Anterior cingulate cortex (tissue), 58 donors: Measurements from ENCODE around the gene PBXIP1.
"Not testable (repeated sequence)": the region's sequence is repeated elsewhere in the genome, so short reads cannot be mapped to it uniquely, and the experiment has no call there.

Source experiments
- DNase-seq, 58 donors: peaks; one replicate each; lab custom pipeline; 2025; lab: John Stamatoyannopoulos, UW

The PBXIP1 gene

DNA sequence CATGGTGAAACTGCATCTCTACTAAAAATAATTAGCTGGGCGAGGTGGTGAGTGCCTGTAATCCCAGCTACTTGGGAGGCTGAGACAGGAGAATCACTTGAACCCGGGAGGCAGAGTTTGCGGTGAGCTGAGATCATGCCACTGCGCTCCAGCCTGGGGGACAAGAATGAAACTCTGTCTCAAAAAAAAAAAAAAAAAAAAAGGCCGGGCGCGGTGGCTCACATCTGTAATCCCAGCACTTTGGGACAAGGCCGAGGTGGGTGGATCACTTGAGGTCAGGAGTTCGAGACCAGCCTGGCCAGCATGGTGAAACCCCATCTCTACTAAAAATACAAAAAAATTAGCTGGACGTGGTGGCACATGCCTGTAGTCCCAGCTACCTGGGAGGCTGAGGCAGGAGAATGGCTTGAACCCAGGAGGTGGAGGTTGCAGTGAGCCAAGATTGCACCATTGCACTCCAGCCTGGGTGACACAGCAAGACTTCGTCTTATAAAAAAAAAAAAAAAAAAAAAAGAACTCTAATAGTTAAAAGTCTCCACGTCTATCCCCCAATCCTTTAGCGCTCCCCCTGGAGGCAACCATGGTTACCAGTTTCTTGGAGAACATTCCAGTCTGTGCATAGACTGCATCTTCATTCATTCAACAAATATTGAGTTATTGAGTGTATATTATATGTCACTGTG lies 39.5 kb upstream of the PBXIP1 start:
- DNase-seq = peak in 7 of 58 donors; percentile 7 to 29 (median 16)

DNA sequence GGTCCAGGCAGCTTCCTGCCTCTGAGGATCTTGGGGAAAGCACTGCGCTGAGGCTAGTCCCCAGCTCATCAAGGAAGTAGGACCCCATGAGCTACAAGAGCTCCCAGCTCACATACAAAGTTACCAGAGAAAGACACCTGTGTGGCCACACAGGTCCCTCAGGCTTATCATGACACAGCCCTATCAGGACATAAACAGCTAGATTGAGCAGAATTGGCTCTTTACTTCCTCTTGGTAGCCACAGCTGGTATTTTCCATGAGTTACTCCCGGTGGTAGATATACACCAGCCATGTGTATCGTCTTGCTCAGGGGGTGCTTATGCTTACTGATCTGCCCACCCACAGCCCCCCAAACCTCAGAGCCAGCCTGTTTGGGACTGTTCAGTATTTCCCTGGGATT lies 38.7 kb upstream of the PBXIP1 start:
- DNase-seq = no peak

DNA sequence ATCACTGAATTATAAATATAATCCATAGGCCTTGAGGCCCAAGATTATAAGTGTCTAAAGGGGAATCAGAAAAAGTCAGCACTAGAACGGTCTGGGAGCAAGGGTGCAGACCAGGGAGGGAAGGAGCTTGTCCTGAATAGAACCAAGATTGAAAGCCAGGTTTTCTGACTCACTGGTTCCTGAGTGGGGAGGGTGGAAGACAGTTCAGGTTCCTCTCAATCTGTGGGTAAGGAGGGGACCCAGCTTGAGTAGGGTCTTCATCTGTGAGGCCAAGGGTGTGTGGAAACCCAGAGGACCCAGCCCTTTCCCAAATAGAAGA lies 38.3 kb upstream of the PBXIP1 start:
- DNase-seq = no peak

DNA sequence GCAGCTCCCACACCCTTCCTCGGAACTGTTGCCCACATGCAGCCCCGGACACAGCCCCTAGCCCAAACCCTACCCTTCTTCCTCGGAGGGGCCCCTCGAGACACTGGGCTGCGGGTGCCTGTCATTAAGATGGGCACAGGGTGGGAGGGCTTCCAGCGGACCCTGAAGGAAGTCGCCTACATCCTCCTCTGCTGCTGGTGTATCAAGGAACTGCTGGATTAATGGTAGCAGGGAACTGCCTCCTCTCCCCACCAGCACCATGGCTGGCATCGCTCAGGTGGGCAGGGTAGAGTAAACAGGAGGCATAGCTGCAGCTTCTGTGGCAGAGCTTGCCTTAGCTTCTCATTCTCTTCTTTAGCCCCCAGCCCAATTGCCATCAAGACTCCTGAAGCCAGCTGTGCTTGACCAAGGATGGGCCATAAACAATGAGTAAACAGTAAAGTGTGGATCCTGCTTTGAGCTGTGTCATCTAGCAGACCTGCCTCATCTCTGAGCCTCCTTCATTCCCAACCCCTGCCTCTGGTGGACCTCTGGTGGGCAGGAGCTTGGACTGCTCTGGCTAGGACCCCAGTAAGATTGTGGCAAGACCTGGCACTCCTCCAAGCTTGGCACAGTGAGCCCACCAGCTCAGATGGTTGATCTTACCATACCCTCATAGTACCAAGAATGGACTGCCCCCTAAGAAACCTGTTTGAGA lies 37.8 kb upstream of the PBXIP1 start, which contains the start of gene LENEP:
LENEP (plus strand) TSS at position 15 of the 697 bp plus-strand sequence; CDS start at position 37, 22 bp downstream.
- DNase-seq = no peak

DNA sequence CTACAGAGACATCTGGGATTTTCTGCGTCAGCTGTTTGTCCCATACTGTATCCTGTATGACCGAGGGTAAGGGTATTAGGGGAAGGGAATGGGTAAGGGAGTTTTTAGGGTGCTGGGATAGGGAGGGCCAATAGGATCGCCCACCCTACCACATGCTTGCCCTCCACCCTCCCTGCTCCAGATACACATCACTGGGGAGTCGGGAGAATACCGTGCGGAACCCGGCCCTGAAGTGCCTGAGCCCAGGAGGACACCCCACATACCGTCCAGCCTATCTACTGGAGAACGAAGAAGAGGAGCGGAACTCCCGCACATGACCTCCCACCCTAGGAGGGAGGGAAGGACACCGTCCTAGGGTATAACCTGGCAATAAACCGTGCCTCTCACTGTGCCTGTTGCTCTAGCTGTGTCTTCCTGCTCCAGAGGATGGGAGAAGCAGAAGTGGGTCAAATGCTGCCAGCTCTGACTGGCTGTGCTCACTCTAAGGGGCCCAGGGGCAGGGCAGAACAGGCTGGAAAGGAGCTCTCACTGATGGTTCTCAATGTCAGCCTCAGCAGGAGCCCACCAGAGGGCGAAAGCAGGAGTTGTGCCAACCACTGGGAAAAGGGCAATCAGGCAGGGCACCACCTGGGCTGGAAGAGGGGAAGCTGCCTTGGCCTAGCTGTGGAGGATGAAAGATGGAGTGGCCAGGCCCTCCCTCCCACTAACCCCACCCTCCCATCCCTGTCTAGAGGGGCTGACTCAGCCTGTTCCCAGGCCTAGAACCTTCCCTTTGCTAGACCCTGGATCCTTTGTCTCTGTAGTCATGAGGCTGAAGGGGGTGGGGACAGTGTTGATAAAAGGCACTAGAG lies 37.0 kb upstream of the PBXIP1 start:
- DNase-seq = no peak

DNA sequence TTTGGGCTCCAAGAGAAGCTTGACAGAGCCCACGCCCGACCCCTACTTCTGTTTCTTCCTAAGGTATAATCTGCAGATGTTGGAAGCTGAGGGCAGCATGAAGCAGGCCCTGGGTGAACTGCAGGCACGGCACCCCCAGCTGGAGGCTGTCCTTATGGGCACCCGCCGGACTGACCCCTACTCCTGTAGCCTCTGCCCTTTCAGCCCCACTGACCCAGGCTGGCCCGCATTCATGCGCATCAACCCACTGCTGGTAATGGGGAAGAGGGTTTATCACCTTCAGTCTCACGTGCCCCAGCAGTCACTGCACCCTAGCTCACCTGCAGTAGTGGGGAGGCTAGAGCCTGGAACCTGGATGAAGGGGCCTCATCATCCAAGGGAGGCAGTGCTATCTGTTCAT lies 34.4 kb upstream of the PBXIP1 start:
- DNase-seq = no peak

DNA sequence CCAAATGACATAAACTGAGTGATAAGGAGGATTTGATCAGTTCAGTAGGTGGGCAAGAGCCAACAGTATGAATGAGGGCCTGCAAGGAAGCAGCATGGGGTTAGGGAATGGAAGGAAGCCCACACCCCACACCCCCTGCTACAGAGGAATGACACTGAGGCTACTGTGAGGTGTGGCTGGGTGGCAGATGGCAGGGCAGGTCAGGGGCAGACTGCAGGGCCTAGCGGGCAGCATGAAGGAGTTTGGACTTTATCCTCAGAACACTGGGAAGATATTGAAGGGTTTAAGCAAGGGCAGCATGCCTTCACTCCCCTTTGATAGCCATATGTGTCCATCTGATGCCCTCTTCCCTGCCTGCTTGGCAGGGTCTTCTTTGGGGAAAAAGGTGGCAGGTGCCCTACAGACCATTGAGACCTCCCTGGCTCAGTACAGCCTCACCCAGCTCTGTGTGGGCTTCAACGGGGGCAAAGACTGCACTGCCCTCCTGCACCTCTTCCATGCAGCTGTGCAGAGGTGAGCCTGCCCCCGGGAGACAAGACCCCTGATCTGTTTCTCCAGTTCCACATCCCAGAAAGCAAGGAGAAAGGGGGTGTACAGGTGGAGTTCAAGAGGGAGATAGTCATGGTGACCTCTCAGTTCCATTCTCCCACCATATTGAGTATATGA lies 33.4 kb upstream of the PBXIP1 start:
- no peak for DNase-seq

DNA sequence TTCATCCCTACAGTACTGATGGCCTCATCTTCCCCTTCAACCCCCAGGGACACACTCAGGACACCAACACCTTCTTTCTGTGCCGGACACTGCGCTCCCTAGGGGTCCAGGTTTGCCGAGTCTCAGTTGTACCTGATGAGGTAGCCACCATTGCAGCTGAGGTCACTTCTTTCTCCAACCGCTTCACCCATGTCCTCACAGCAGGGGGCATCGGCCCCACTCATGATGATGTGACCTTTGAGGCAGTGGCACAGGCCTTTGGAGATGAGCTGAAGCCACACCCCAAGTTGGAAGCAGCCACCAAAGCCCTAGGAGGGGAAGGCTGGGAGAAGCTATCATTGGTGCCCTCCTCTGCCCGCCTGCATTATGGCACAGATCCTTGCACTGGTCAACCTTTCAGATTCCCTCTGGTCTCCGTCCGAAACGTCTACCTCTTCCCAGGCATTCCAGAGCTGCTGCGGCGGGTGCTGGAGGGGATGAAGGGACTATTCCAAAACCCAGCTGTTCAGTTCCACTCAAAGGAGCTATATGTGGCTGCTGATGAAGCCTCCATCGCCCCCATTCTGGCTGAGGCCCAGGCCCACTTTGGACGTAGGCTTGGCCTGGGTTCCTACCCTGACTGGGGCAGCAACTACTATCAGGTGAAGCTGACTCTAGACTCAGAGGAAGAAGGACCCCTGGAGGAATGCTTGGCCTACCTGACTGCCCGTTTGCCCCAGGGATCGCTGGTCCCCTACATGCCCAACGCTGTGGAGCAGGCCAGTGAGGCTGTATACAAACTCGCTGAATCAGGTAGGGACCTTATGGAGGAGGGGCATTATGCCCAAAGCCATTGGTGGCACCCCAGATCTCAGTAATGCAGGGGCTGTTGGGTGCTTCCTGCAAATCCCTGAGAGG lies 32.4 kb upstream of the PBXIP1 start:
- DNase-seq = no peak

DNA sequence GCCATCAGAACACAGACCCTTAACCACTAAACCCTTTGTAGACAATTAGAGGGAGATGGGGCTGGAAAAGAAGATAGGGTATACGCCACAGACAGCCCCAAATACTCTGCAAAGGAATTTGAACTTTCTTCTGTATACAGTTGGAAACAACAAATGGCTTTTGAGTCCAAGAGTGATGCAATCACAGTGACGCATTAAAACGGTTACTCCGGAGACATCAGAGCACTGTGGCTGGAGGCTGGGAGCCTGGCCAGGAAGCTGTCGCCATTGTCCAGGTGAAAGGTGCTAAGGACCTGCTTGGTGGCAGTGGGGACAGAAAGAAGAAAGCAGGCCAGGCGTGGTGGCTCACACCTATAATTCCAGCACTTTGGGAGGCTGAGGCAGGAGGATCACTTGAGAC lies 31.4 kb upstream of the PBXIP1 start:
- DNase-seq = no peak

DNA sequence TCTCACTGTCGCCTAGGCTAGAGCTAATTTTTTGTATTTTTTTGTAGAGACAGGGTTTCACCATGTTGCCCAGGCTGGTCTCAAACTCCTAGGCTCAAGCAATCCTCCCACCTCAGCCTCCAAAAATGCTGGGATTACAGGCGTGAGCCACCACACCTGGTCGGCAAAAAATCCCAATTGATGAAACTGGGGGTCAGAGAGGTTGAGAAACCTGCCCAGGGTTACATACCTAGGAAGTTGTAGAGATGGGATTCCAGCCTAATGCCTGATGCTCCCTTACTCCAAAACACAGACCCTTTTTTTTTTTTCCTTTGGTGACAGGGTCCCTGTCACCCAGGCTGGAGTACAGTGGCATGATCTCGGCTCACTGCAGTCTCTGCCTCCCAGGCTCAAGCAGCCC lies 30.8 kb upstream of the PBXIP1 start:
- not testable (repeated sequence) for DNase-seq

DNA sequence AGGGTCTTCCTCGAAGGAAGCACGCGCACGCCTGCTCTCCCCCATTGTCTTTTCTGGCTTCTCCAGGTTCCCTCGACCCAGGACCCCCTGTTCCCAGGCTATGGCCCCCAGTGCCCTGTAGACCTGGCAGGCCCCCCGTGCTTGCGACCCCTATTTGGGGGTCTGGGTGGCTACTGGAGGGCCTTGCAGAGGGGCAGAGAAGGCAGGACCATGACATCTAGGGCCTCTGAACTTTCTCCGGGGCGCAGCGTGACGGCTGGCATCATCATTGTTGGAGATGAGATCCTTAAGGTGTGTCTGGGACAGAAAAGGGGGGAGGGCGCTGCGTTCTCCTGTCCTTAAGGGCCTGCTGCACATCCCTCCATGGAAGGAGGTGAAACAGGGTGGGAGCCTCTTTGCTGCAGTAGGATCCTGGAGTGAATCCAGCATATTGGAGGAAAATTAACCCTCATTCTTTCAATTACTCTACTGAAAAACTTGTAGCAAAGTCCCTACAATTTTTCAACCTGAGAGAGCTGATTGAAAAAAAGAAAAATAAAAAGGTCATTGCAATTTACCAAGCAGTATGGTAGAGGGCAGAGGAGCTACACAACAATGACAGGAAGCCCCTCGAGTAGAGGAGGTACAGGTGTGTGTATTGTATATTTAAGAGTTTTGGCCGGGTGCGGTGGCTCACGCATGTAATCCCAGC lies 28.0 kb upstream of the PBXIP1 start:
- DNase-seq = no peak

DNA sequence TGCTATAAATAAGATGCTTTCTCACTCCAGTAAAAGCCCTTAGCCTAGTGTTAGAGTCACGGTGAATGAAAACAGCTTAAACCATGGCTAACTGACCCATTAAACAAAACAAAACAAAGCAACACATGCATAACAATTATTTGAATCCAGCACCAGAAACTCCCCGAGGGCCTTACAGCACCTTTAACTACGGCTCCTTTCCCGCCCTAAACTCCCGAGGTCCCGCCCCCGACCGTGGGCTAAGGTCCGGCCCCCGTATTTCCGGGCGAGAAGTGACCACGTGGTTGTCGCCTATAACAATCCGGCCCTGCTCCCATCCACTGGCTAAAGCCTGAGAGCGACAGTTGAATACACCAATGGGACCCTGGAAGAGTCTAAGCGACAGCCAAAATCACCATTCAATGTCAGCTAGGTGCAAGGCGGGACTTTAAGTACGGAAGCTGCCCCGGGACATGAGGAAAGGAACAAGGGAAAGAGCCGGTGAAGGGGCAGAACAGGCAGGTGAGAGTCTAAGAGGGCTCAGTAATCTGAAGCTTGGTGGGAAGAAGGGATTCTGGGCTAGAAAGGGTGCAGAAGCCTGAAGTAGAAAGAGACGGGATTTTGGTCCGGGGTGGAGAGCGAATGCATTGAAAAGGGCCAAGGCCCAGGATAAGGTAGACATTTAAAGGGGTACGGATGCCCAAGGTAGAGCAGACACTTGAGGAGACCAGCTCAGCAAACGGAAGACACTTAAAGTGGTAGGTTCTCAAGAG lies 27.2 kb upstream of the PBXIP1 start, which contains the start of gene FLAD1:
FLAD1 (plus strand) TSS at position 448 of the 752 bp plus-strand sequence. CDS start 351 bp downstream, outside the sequence.
- DNase-seq = peak; percentile 60 to 99 (median 95)

DNA sequence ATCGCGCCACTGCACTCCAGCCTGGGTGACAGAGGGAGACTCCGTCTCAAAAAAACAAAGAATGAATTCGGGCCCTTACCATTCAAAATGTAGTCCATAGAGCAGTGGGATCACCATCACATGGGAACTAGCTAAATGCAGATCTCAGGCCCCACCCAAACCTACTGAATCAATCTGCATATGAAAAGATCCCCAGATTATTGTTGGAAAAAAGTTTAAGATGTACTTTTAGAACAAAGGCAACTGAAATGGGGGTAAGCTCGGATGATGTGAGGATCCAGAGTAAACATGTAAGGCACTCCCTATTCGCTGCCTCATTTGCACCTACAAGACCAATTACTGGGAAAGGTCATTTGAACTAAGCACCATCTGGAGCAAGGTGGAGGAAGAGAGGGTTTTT lies 26.4 kb upstream of the PBXIP1 start:
- DNase-seq = no peak

DNA sequence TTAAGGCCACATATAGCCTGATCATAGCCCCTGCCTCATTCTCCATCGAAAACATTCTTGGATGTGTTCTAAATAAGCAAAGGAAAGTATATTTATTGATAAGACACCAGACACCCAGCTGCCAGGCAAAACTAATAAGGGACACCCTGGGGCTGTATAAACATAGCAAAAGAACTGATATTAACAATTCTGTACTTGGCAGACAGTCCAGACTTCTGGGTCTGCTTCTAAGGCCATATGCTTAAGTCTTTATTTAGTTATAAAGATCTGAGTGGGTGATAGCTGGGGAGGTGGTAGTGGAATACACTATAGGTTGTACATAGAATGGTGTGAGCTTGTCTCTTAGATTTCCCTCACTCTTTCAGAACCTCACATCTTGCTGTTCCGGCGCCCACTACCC lies 22.5 kb upstream of the PBXIP1 start:
- DNase-seq = no peak

DNA sequence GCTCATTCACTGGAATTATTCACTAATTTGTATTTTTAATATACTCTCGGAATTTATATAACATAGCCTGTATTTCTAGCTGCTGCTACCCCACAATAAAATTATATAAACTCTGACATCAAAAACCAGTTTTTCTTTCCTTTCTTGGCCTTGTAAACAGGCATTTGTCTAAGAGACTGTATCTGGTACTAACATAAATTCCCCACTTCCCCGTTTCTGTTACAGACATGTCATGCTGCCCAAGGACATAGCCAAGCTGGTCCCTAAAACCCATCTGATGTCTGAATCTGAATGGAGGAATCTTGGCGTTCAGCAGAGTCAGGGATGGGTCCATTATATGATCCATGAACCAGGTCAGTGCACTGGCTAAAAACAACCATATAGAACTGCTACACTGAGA lies 21.9 kb upstream of the PBXIP1 start:
- DNase-seq = not testable (repeated sequence)

DNA sequence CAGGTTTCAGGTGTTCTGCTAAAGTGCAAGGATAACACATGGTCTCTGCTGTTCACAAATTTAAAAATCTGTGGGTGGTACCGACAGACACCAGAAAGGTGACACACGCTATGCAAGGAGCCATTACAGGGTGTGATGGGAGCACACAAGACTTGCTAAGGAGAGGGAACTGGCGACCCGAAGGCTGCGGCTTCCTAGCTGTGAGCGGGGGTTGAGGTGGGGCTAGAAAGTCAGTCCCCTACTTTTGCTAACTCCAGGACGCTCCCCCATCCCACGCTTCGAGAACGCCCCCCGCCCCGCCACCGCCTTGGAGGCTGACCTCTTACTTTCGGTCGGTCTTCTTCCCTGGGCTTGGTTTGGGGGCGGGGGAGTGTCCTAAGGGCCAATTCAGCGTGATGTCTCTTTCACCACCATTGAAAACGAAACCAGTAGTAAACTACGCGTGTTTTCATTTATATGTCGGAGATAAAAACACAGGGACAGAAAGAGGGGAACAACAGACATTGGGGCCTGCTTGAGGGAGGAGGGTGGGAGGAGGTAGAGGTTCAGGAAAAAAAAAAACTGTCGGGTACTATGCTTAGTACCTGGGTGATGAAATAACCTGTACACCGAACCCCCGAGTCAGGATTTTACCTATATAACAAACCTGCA lies 19.6 kb upstream of the PBXIP1 start:
- peak in 9 of 58 donors; percentile 14 to 31 (median 17) for DNase-seq

DNA sequence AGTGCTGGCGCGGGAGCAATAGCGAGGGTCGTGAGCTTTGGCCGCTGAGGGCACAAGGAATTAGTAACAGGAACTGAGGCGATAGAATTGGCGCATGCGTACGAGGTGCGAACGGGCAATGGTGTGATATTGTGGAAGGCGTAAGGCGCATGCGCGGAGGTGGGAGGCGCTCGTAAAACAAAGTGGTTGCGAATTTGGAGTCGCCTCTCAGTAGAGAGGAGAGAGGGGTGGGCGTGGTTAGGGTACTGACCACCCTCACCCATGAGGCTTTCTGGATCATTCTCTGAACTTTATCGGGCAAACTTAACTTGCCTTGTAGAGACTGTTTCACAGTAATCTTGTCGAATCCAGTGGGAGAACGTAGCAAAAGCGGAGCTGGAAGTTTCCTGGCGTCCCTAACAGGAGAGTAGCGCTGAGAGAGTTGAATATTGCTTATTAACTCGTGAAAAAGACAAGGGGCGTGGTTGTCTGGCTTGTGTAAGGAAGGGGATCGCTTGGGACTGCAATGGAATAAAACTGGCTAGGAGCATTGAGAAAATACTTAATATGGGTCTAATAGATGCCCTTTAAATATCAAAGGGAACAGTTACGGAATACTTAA lies 19.0 kb upstream of the PBXIP1 start:
- peak in 55 of 58 donors; percentile 82 to 100 (median 93) for DNase-seq
